Suprapubic skin (tissue), 3 donors: Measurements from ENCODE around the gene SEL1L.
"Not testable (repeated sequence)": the region's sequence is repeated elsewhere in the genome, so short reads cannot be mapped to it uniquely, and the experiment has no call there.

Experiments
- CTCF ChIP-seq, 2 donors: fragments of 200-600 bp in 1 of 2; fragments of 450-650 bp in 1 of 2; sonication (generic) in 1 of 2; IDR thresholded peaks; one replicate each; pipeline ENCODE4 v1.5.1; 2016 to 2019; ENCODE audit warnings: antibody characterized with exemption in 2 of 2, mild to moderate bottlenecking in 1 of 2, moderate library complexity in 1 of 2
- POLR2A ChIP-seq, 2 donors: fragments of 450-650 bp; IDR thresholded peaks; one replicate each; pipeline ENCODE4 v1.6.1; 2017; ENCODE audit warnings: antibody characterized with exemption in 2 of 2, mild to moderate bottlenecking in 2 of 2, moderate library complexity in 2 of 2

GRCh38 chr14:81470557-81470826 lies 63.2 kb downstream of the SEL1L start:
- not testable (repeated sequence) for TF ChIP-seq POLR2A, CTCF (IDR thresholded peaks at IDR 0.05)
